ENCODE results near the gene KLF13.

DNA sequence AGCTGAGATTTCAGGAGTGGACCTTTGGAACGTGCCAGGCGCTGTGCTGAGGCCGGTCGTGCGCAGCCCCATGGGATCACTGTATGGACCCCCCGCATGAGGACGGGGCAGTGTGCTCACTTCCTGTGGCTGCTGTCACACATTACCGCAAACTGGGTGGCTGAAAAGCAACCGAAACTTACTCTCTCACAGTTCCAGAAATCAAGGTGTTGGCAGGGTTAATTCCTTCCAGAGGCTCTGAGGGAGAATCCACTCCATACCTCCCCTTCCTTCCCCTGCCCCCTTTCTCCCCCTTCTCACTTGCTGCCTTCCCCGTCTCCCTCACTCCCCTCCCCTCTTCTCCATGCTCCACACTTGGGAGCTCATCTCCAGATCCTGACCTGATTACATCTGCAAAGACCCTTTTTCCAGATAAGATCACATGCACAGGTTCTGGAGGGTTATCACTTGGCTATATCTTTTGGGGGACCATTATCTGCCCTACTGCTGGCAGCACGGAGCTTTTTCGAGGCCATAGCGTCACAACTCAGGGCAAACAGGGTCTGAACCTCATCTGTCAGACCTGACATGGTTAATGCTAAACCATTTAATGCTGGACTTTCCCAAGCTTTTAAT lies 41.2 kb downstream of the KLF13 start:
- TF ChIP-seq, protein P1, sequence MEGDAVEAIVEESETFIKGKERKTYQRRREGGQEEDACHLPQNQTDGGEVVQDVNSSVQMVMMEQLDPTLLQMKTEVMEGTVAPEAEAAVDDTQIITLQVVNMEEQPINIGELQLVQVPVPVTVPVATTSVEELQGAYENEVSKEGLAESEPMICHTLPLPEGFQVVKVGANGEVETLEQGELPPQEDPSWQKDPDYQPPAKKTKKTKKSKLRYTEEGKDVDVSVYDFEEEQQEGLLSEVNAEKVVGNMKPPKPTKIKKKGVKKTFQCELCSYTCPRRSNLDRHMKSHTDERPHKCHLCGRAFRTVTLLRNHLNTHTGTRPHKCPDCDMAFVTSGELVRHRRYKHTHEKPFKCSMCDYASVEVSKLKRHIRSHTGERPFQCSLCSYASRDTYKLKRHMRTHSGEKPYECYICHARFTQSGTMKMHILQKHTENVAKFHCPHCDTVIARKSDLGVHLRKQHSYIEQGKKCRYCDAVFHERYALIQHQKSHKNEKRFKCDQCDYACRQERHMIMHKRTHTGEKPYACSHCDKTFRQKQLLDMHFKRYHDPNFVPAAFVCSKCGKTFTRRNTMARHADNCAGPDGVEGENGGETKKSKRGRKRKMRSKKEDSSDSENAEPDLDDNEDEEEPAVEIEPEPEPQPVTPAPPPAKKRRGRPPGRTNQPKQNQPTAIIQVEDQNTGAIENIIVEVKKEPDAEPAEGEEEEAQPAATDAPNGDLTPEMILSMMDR (IDR thresholded peaks at IDR 0.05 in 4 of 5, conservative IDR thresholded peaks at IDR 0.05 in 1 of 5), result no peak
- TF ChIP-seq POLR2A (IDR thresholded peaks at IDR 0.05), result no peak
